Natural killer cell (primary cell): ENCODE data around the gene ZNF98. TPM values are rescaled to one million over a fixed set of nuclear protein-coding genes. Genes with fewer than 3 reads are reported as not detected.

Experiments
- ATAC-seq, 3 donors: fragments of 150-1000 bp in 2 of 3; fragments of 200-7000 bp in 1 of 3; cut with Tn5 transposase; 1 replicate in 1 of 3; 2 replicates in 2 of 3; pipeline ENCODE4 v1.10.0; 2021; ENCODE audit warnings: mild to moderate bottlenecking in 2 of 3, moderate library complexity in 2 of 3
- DNase-seq, 2 donors: peaks; one replicate each; pipeline versions ENCODE4 v3.0.0 to v3.0.0-alpha.2; 2013 to 2021; ENCODE audit warnings: mixed read lengths in 1 of 2
- H3K27ac ChIP-seq: one replicate; pipeline ENCODE4 v1.5.1; 2013; ENCODE audit warnings: mild to moderate bottlenecking, low read length
- H3K27me3 ChIP-seq: one replicate; pipeline ENCODE4 v1.6.1; 2013; ENCODE audit warnings: low read length; ENCODE audit not compliant: control insufficient read depth, insufficient read depth
- H3K36me3 ChIP-seq: one replicate; pipeline ENCODE4 v1.6.1; 2013; ENCODE audit warnings: low read length; ENCODE audit not compliant: control insufficient read depth, insufficient read depth
- H3K4me1 ChIP-seq: one replicate; pipeline ENCODE4 v1.6.1; 2013; ENCODE audit warnings: low read length; ENCODE audit not compliant: control insufficient read depth, insufficient read depth
- H3K4me3 ChIP-seq: one replicate; pipeline ENCODE4 v1.5.1; 2013; ENCODE audit warnings: low read length
- H3K9me3 ChIP-seq: one replicate; pipeline ENCODE4 v1.6.1; 2013; ENCODE audit warnings: low read length; ENCODE audit not compliant: control insufficient read depth, insufficient read depth
- H3K27ac Mint-ChIP-seq, 2 donors: one replicate each; pipeline ENCODE4 v1.8.0; 2022; ENCODE audit warnings: mild to moderate bottlenecking in 2 of 2, mixed read lengths in 2 of 2, moderate library complexity in 1 of 2
- H3K27me3 Mint-ChIP-seq, 2 donors: one replicate each; pipeline ENCODE4 v1.8.0; 2022; ENCODE audit warnings: low read depth in 2 of 2, mixed read lengths in 2 of 2
- H3K36me3 Mint-ChIP-seq: one replicate; pipeline ENCODE4 v1.8.0; 2022; ENCODE audit warnings: mixed read lengths
- H3K4me1 Mint-ChIP-seq, 2 donors: one replicate each; pipeline ENCODE4 v1.8.0; 2022; ENCODE audit warnings: mixed read lengths in 2 of 2
- H3K4me3 Mint-ChIP-seq: one replicate; pipeline ENCODE4 v1.8.0; 2022; ENCODE audit warnings: mild to moderate bottlenecking, moderate library complexity, mixed read lengths
- H3K9me3 Mint-ChIP-seq, 2 donors: one replicate each; pipeline ENCODE4 v1.8.0; 2022; ENCODE audit warnings: mixed read lengths in 2 of 2
- CTCF ChIP-seq: fragments of 200-600 bp; IDR thresholded peaks from one replicate; pipeline ENCODE4 v1.8.0; 2022; ENCODE audit warnings: antibody characterized with exemption
- WGBS: methylation state at CpG from one replicate; pipeline ENCODE4 v1.1.7; 2013; ENCODE audit warnings: missing lambda C conversion rate; ENCODE audit not compliant: insufficient coverage; 5-methylcytosine and 5-hydroxymethylcytosine counted together
- intact Hi-C: fragments of 100-400 bp; cut with micrococcal nuclease; formaldehyde crosslinking; loops from one replicate; pipeline ENCODE4 v1.14.2; 2022
- total RNA-seq, 4 donors: library from RNA; stranded (reverse); fragments of 120-200 nt in 1 of 4; gene quantifications; one replicate each; pipeline versions ENCODE4 v1.2.3 to v1.2.4, GENCODE V29; 2013 to 2022

Gene ZNF98
- not detected for total RNA-seq
- total RNA-seq (2013) = not detected

- intact Hi-C loops = no loop called here
- no peaks in the 10 kb centered on the region for H3K4me1 Mint-ChIP-seq
- Histone ChIP-seq H3K4me3 (no peak within 1 kb of the TSS), H3K36me3 (no peaks in the 10 kb centered on the region), H3K27me3 (no peaks in the 10 kb centered on the region), H3K27ac (no peak within 1 kb of the TSS), H3K4me1 (no peaks in the 10 kb centered on the region), H3K9me3 (peaks cover 23% of the 10 kb centered on the region)
- no peak within 1 kb of the TSS for H3K4me3 Mint-ChIP-seq
- H3K27me3 Mint-ChIP-seq = no peaks in the 10 kb centered on the region
- TF ChIP-seq CTCF = no peak
- H3K36me3 Mint-ChIP-seq = peaks cover 9% of the 10 kb centered on the region
- no peak for ATAC-seq
- 13% methylated on average over 16 of the region's 16 CpGs for WGBS
- peaks cover 8 to 14% of the 10 kb centered on the region in 2 donors for H3K9me3 Mint-ChIP-seq
- no peak for DNase-seq
- no peak within 1 kb of the TSS for H3K27ac Mint-ChIP-seq
Measured at GRCh38 chr19:22422211-22422610, at the start of gene ZNF98. ZNF98 (minus strand) TSS chr19:22422346; CDS start chr19:22422224, 122 bp downstream.

GRCh38 chr19:22446605-22447004 lies 24.5 kb upstream of the ZNF98 start:
- H3K4me3 ChIP-seq = no peak overlapping the region
- no peaks in the 10 kb centered on the region for H3K27me3 Mint-ChIP-seq
- peaks cover 11 to 19% of the 10 kb centered on the region in 2 donors for H3K9me3 Mint-ChIP-seq
- no peaks in the 10 kb centered on the region for H3K4me1 ChIP-seq
- intact Hi-C loops = no loop called here
- no peak for ATAC-seq
- H3K4me1 Mint-ChIP-seq = no peaks in the 10 kb centered on the region
- H3K27ac ChIP-seq = no peak overlapping the region
- no peak for DNase-seq
- no peak for TF ChIP-seq CTCF
- no peak overlapping the region for H3K4me3 Mint-ChIP-seq
- 60% methylated on average over 1 of the region's 3 CpGs for WGBS
- H3K27ac Mint-ChIP-seq = no peak overlapping the region
- H3K27me3 ChIP-seq = no peaks in the 10 kb centered on the region
- H3K36me3 ChIP-seq = no peaks in the 10 kb centered on the region
- peaks cover 17% of the 10 kb centered on the region for H3K36me3 Mint-ChIP-seq
- H3K9me3 ChIP-seq = peaks cover 18% of the 10 kb centered on the region

GRCh38 chr19:22438011-22438410 lies 15.9 kb upstream of the ZNF98 start:
- Histone ChIP-seq H3K4me3 (no peak overlapping the region), H3K9me3 (peaks cover 43% of the 10 kb centered on the region), H3K36me3 (no peaks in the 10 kb centered on the region), H3K27me3 (no peaks in the 10 kb centered on the region), H3K27ac (no peak overlapping the region), H3K4me1 (no peaks in the 10 kb centered on the region)
- H3K4me1 Mint-ChIP-seq = no peaks in the 10 kb centered on the region
- no peak overlapping the region for H3K4me3 Mint-ChIP-seq
- H3K27ac Mint-ChIP-seq = no peak overlapping the region
- TF ChIP-seq CTCF = no peak
- intact Hi-C loops = no loop called here
- peaks cover 6 to 9% of the 10 kb centered on the region in 2 donors for H3K9me3 Mint-ChIP-seq
- WGBS = 100% methylated on average over 1 of the region's 2 CpGs
- DNase-seq = no peak
- no peaks in the 10 kb centered on the region for H3K27me3 Mint-ChIP-seq
- no peak for ATAC-seq
- H3K36me3 Mint-ChIP-seq = no peaks in the 10 kb centered on the region
